Ishikawa (cell line): ENCODE results near the gene SMIM29.

Experiments used
- EGR1 ChIP-seq: IDR thresholded peaks from 2 replicates; pipeline ENCODE4 v1.6.1; 2012
- TF ChIP-seq, protein P1 (sequence below): IDR thresholded peaks from 2 replicates; pipeline ENCODE4 v1.6.1; 2012

DNA sequence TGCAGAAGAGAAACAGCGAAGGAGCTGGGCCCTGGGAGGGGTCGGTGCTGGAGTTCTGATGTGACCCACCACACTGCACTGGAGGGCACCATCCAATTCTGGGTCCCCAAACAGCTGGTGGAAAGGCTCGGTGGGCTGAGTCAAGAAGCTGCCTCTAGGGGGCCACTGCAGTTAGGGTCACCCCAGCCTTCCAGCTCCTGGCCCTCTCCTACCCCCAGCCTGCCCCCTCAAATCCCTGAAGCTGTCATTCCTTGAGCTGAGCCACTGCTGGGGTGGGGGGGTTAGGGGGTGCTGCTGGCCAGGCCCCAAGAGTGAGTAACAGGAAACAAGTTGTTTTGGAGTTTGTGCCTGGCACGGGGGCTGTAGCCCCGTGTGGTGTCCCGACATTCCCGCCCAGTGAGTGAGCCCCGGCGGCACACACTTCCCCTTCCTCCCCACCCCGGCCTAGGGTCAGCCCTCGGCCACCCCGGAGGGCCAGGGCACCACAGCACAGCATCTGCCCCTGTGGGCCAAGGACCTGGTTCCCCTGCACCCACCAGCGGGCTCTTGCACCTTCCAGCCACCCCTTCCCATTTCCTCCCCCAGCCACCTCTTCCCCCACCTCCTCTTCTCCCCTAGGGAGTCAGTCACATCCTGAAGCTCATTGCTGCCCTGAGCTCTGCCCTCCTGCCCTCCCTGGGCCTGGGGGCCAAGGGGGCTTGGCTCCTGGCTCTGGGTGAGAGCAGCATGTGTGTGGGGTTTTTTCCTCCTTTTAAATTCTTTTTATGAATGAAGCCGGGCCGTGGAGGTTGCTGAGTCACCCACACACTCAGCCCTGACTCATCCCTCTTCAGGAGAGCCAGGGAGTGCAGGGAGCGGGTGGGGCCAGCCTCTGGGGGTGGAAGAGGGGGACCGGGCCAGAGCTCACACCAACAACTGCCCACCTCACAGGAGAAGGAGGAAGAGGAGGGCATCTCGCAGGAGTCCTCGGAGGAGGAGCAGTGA lies 4.6 kb downstream of the SMIM29 start:
- TF ChIP-seq EGR1 = no peak
- TF ChIP-seq, protein P1, sequence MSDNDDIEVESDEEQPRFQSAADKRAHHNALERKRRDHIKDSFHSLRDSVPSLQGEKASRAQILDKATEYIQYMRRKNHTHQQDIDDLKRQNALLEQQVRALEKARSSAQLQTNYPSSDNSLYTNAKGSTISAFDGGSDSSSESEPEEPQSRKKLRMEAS = peak; percentile 51; the same call in 1 of the 2 replicates
